H9 (cell line): ENCODE measurements around the gene MAD1L1. TPM values are rescaled to one million over a fixed set of nuclear protein-coding genes. Genes with fewer than 3 reads are reported as not detected.

Source experiments
- DNase-seq: peaks from one replicate; pipeline ENCODE4 v3.0.0-alpha.2; 2017
- H2AFZ ChIP-seq: one replicate; pipeline ENCODE4 v1.6.1; 2013; ENCODE audit warnings: mild to moderate bottlenecking, low read length, control low read depth, moderate library complexity
- H2AK5ac ChIP-seq: 2 replicates; pipeline ENCODE4 v1.6.1; 2013; ENCODE audit warnings: low read length, control low read depth, mixed read lengths; ENCODE audit not compliant: insufficient read length
- H2BK120ac ChIP-seq: one replicate; pipeline ENCODE4 v1.6.1; 2013; ENCODE audit warnings: low read depth, mild to moderate bottlenecking, low read length, control low read depth, inconsistent platforms; ENCODE audit not compliant: poor library complexity, severe bottlenecking
- H2BK12ac ChIP-seq: 2 replicates; pipeline ENCODE4 v1.6.1; 2013; ENCODE audit warnings: low read length, control low read depth, mixed read lengths, low read depth; ENCODE audit not compliant: insufficient read length
- H2BK15ac ChIP-seq: 2 replicates; pipeline ENCODE4 v1.6.1; 2013; ENCODE audit warnings: low read depth, low read length, control low read depth
- H2BK20ac ChIP-seq: one replicate; pipeline ENCODE4 v1.6.1; 2013; ENCODE audit warnings: low read depth, mild to moderate bottlenecking, low read length, control low read depth, inconsistent platforms; ENCODE audit not compliant: poor library complexity, severe bottlenecking
- H2BK5ac ChIP-seq: 2 replicates; pipeline ENCODE4 v1.6.1; 2013; ENCODE audit warnings: low read length, control low read depth, mixed read lengths; ENCODE audit not compliant: insufficient read length
- H3K14ac ChIP-seq: 2 replicates; pipeline ENCODE4 v1.6.1; 2013; ENCODE audit warnings: low read length, control low read depth; ENCODE audit not compliant: insufficient read depth
- H3K18ac ChIP-seq: 2 replicates; pipeline ENCODE4 v1.6.1; 2013; ENCODE audit warnings: low read depth, mild to moderate bottlenecking, mixed read lengths, low read length, control low read depth; ENCODE audit not compliant: insufficient read length
- H3K23ac ChIP-seq: 2 replicates; pipeline ENCODE4 v1.6.1; 2013; ENCODE audit warnings: low read length, control low read depth, mixed read lengths, low read depth; ENCODE audit not compliant: insufficient read length
- H3K23me2 ChIP-seq: 2 replicates; pipeline ENCODE4 v1.6.1; 2013; ENCODE audit warnings: low read depth, mild to moderate bottlenecking, mixed read lengths, low read length, control low read depth; ENCODE audit not compliant: insufficient read length, poor library complexity, severe bottlenecking
- H3K27ac ChIP-seq: 2 replicates; pipeline ENCODE4 v1.5.1; 2013; ENCODE audit warnings: low read length, control low read depth, mixed read lengths, low read depth; ENCODE audit not compliant: insufficient read length
- H3K27me3 ChIP-seq: 2 replicates; pipeline ENCODE4 v1.6.1; 2013; ENCODE audit warnings: low read length, control low read depth, inconsistent platforms; ENCODE audit not compliant: insufficient read depth
- H3K4ac ChIP-seq: 2 replicates; pipeline ENCODE4 v1.6.1; 2013; ENCODE audit warnings: low read depth, mild to moderate bottlenecking, control low read depth, inconsistent platforms, low read length, moderate library complexity
- H3K4me1 ChIP-seq: 2 replicates; pipeline ENCODE4 v1.6.1; 2013; ENCODE audit warnings: low read length, control low read depth, inconsistent platforms; ENCODE audit not compliant: insufficient read depth
- H3K4me2 ChIP-seq: 2 replicates; pipeline ENCODE4 v1.6.1; 2013; ENCODE audit warnings: low read length, control low read depth, mixed read lengths; ENCODE audit not compliant: insufficient read length, insufficient read depth
- H3K56ac ChIP-seq: 2 replicates; pipeline ENCODE4 v1.6.1; 2013; ENCODE audit warnings: low read depth, mild to moderate bottlenecking, mixed read lengths, low read length, control low read depth; ENCODE audit not compliant: insufficient read length
- H3K79me1 ChIP-seq: 2 replicates; pipeline ENCODE4 v1.6.1; 2013; ENCODE audit warnings: low read depth, mild to moderate bottlenecking, moderate library complexity, low read length, control low read depth, inconsistent platforms; ENCODE audit not compliant: insufficient read depth, poor library complexity, severe bottlenecking
- H3K79me2 ChIP-seq: 2 replicates; pipeline ENCODE4 v1.6.1; 2013; ENCODE audit warnings: low read length, control low read depth, inconsistent platforms; ENCODE audit not compliant: insufficient read depth
- H3K9ac ChIP-seq: 2 replicates; pipeline ENCODE4 v1.6.1; 2013; ENCODE audit warnings: low read length, control low read depth, mixed read lengths; ENCODE audit not compliant: insufficient read length; ENCODE audit errors: extremely low read depth
- H3K9me3 ChIP-seq: one replicate; pipeline ENCODE4 v1.6.1; 2013; ENCODE audit warnings: low read depth, low read length, inconsistent platforms; ENCODE audit not compliant: control insufficient read depth
- H3T11ph ChIP-seq: one replicate; pipeline ENCODE4 v1.6.1; 2013; ENCODE audit warnings: mild to moderate bottlenecking, low read length, control low read depth, inconsistent platforms
- H4K20me1 ChIP-seq: one replicate; pipeline ENCODE4 v1.6.1; 2013; ENCODE audit not compliant: control insufficient read depth, insufficient read length, insufficient read depth
- H4K5ac ChIP-seq: 2 replicates; pipeline ENCODE4 v1.6.1; 2013; ENCODE audit warnings: low read depth, mild to moderate bottlenecking, mixed read lengths, low read length, control low read depth; ENCODE audit not compliant: insufficient read length
- H4K8ac ChIP-seq: replicated peaks from 2 replicates; pipeline ENCODE4 v1.6.1; 2013; ENCODE audit warnings: low read length, control low read depth, mixed read lengths, low read depth; ENCODE audit not compliant: insufficient read length
- H4K91ac ChIP-seq: 2 replicates; pipeline ENCODE4 v1.6.1; 2013; ENCODE audit warnings: low read depth, mild to moderate bottlenecking, moderate library complexity, mixed read lengths, low read length, control low read depth; ENCODE audit not compliant: insufficient read length
- H3K27ac Mint-ChIP-seq, 3 experiments: 2 replicates in 2 of 3; 3 replicates in 1 of 3; pipeline ENCODE4 v1.8.0; 2020 to 2021; ENCODE audit warnings: mixed read lengths in 3 of 3, mild to moderate bottlenecking in 1 of 3, moderate library complexity in 1 of 3
- H3K27me3 Mint-ChIP-seq: 2 replicates; pipeline ENCODE4 v1.8.0; 2021; ENCODE audit warnings: low read depth, mild to moderate bottlenecking, moderate library complexity, mixed read lengths
- H3K36me3 Mint-ChIP-seq, 3 experiments: 2 replicates in 2 of 3; 3 replicates in 1 of 3; pipeline ENCODE4 v1.8.0; 2020 to 2021; ENCODE audit warnings: low read depth in 3 of 3, mixed read lengths in 3 of 3; ENCODE audit not compliant: insufficient read depth in 1 of 3
- H3K4me1 Mint-ChIP-seq, 2 experiments: 2 replicates each; pipeline ENCODE4 v1.8.0; 2020; ENCODE audit warnings: mixed read lengths in 2 of 2
- H3K4me3 Mint-ChIP-seq, 2 experiments: 2 replicates in 1 of 2; 3 replicates in 1 of 2; pipeline ENCODE4 v1.8.0; 2020 to 2021; ENCODE audit warnings: mild to moderate bottlenecking in 2 of 2, mixed read lengths in 2 of 2, moderate library complexity in 1 of 2
- H3K9me3 Mint-ChIP-seq, 2 experiments: 2 replicates in 1 of 2; 3 replicates in 1 of 2; pipeline ENCODE4 v1.8.0; 2020; ENCODE audit warnings: mild to moderate bottlenecking in 2 of 2, mixed read lengths in 2 of 2, moderate library complexity in 1 of 2
- WGBS: extraction: QIAGEN DNeasy Blood & Tissue Kit; methylation state at CpG from one replicate; pipeline ENCODE4 v1.1.7; 2013; ENCODE audit warnings: missing lambda C conversion rate, low lambda C conversion rate, mixed read lengths; ENCODE audit not compliant: insufficient read length; ENCODE audit errors: extremely low coverage; 5-methylcytosine and 5-hydroxymethylcytosine counted together
- total RNA-seq: library from RNA; stranded (reverse); gene quantifications from 2 replicates; pipeline ENCODE4 v1.2.1, GENCODE V29; 2021
- TF ChIP-seq, protein P1 (sequence below): fragments of 200-600 bp; sonication (generic); conservative IDR thresholded peaks from 3 replicates; pipeline ENCODE4 v1.8.0; 2021; ENCODE audit warnings: antibody characterized with exemption, mild to moderate bottlenecking

MAD1L1 gene
- total RNA-seq, 1 experiment from 2014 or later: 39.0 TPM

DNA sequence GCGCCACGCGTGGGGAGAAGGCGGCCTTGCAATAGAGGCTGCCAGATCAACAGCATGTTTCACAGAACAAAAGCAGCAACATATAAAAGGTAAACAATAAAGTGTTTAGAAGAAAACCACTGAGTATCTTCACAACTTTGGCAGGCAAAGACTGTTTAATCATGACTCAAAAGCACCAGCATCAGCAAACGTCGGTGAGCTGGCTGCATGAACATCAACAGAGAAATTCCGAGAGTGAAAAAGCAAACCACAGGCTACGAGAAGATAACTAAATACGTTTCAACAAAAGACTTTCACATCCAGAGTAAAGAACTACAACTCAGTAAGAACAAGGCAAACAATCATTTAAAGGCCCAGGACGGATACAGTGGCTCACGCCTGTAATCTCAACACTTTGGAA, 172.0 kb downstream of the MAD1L1 start:
- Mint-ChIP-seq H3K36me3 (peaks cover 24 to 33% (median 26%) of the 10 kb centered on the region in 3 experiments), H3K4me3 (no peak overlapping the region), H3K27me3 (peaks cover 4% of the 10 kb centered on the region), H3K27ac (no peak overlapping the region), H3K9me3 (peaks cover 20 to 22% of the 10 kb centered on the region in 2 experiments), H3K4me1 (no peaks in the 10 kb centered on the region)
- no peaks in the 10 kb centered on the region for H3K23me2 ChIP-seq
- H4K8ac ChIP-seq: no peak overlapping the region
- no peak overlapping the region for H2AFZ ChIP-seq
- no peaks in the 10 kb centered on the region for H3K27me3 ChIP-seq
- no peak overlapping the region for H3K4ac ChIP-seq
- no peak overlapping the region for H4K91ac ChIP-seq
- no peaks in the 10 kb centered on the region for H3K79me1 ChIP-seq
- WGBS: no CpG with 5 or more reads among the region's 11 CpGs
- TF ChIP-seq, protein P1, sequence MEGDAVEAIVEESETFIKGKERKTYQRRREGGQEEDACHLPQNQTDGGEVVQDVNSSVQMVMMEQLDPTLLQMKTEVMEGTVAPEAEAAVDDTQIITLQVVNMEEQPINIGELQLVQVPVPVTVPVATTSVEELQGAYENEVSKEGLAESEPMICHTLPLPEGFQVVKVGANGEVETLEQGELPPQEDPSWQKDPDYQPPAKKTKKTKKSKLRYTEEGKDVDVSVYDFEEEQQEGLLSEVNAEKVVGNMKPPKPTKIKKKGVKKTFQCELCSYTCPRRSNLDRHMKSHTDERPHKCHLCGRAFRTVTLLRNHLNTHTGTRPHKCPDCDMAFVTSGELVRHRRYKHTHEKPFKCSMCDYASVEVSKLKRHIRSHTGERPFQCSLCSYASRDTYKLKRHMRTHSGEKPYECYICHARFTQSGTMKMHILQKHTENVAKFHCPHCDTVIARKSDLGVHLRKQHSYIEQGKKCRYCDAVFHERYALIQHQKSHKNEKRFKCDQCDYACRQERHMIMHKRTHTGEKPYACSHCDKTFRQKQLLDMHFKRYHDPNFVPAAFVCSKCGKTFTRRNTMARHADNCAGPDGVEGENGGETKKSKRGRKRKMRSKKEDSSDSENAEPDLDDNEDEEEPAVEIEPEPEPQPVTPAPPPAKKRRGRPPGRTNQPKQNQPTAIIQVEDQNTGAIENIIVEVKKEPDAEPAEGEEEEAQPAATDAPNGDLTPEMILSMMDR: no peak
- no peak overlapping the region for H3K23ac ChIP-seq
- H2BK15ac ChIP-seq: no peak overlapping the region
- no peak overlapping the region for H3K14ac ChIP-seq
- H3T11ph ChIP-seq: no peak overlapping the region
- no peak overlapping the region for H2BK120ac ChIP-seq
- H2BK20ac ChIP-seq: no peak overlapping the region
- no peak overlapping the region for H2AK5ac ChIP-seq
- no peak for DNase-seq
- H4K5ac ChIP-seq: no peak overlapping the region
- no peaks in the 10 kb centered on the region for H3K4me1 ChIP-seq
- H3K9me3 ChIP-seq: peaks cover 9% of the 10 kb centered on the region
- peaks cover 2% of the 10 kb centered on the region for H4K20me1 ChIP-seq
- no peak overlapping the region for H3K18ac ChIP-seq
- no peak overlapping the region for H3K4me2 ChIP-seq
- no peak overlapping the region for H3K9ac ChIP-seq
- no peak overlapping the region for H3K56ac ChIP-seq
- H3K27ac ChIP-seq: no peak overlapping the region
- H3K79me2 ChIP-seq: no peaks in the 10 kb centered on the region
- H2BK12ac ChIP-seq: no peak overlapping the region
- H2BK5ac ChIP-seq: no peak overlapping the region
